ENCODE measurements around the gene TBC1D9B.

The TBC1D9B gene

GRCh38 chr5:179820127-179820482 lies 87.6 kb downstream of the TBC1D9B start:
- in situ Hi-C loops (cut with MboI; ENCODE audit: low pct_unique_long_range_greater_than_20kb, low sequenced_read_pairs, unreplicated experiment): no loop called here
- no peak for DNase-seq (ENCODE audit: low spot score)
- no peak for TF ChIP-seq CTCF (IDR thresholded peaks at IDR 0.05; ENCODE audit: extremely low read depth, insufficient read depth, missing control alignments)

GRCh38 chr5:179819296-179820126 lies 88.2 kb downstream of the TBC1D9B start:
- in situ Hi-C loops (cut with MboI; ENCODE audit: low pct_unique_long_range_greater_than_20kb, low sequenced_read_pairs, unreplicated experiment): no loop called here
- TF ChIP-seq CTCF (IDR thresholded peaks at IDR 0.05; ENCODE audit: extremely low read depth, insufficient read depth, missing control alignments): no peak
- DNase-seq (ENCODE audit: low spot score): peak; percentile 69

GRCh38 chr5:179818746-179819295 lies 88.9 kb downstream of the TBC1D9B start:
- in situ Hi-C loops (cut with MboI; ENCODE audit: low pct_unique_long_range_greater_than_20kb, low sequenced_read_pairs, unreplicated experiment): no loop called here
- TF ChIP-seq CTCF (IDR thresholded peaks at IDR 0.05; ENCODE audit: extremely low read depth, insufficient read depth, missing control alignments): no peak
- peak; percentile 97 for DNase-seq (ENCODE audit: low spot score)

DNA sequence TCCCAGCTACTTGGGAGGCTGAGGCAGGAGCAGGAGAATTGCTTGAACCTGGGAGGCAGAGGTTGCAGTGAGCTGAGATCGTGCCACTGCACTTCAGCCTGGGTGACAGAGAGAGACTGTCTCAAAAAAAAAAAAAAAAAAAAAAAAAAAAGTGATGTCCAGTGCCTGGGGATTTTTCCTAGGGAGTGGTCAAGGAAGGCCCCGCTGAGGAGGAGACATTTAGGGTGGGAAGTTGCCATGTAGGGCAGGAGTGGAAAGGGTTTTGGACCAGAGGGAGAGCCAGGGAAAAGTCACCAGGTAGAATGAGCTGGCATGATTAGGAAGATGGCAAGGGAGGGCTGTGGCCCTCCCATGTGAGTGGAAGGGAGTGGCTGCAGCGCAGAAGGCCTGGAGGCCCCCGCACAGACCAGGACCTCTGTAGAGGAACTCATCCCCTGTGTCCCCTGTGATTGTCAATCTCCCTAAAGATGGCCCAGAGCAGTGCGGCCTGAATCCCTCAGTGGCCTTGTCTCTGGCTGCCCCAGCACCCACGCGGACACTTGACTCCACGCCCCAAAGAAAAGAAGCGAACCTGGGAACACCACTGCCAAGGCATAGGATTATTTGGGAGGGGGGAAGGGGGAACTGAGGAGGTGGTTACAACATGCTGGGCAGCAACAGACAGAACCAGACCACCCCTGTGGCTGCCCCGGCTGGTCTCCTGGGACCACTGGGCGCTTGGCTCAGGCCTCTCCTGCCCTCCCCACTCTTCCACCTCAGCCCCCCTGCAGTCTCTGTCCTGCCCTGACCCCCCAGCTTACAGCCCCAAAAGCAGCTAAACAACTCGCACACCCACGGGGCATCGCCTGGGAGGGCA lies 89.6 kb downstream of the TBC1D9B start:
- in situ Hi-C loops (cut with MboI; ENCODE audit: low pct_unique_long_range_greater_than_20kb, low sequenced_read_pairs, unreplicated experiment): no loop called here
- DNase-seq (ENCODE audit: low spot score): no peak
- TF ChIP-seq CTCF (IDR thresholded peaks at IDR 0.05; ENCODE audit: extremely low read depth, insufficient read depth, missing control alignments): no peak

- in situ Hi-C loops (cut with MboI; ENCODE audit: low pct_unique_long_range_greater_than_20kb, low sequenced_read_pairs, unreplicated experiment): no loop called here
These were observed 90.2 kb downstream of the TBC1D9B start for GRCh38 chr5:179817470-179817840.

More at GRCh38 chr5:179817470-179817840, 90.2 kb downstream of the TBC1D9B start:
- TF ChIP-seq CTCF (IDR thresholded peaks at IDR 0.05; ENCODE audit: extremely low read depth, insufficient read depth, missing control alignments): no peak
- no peak for DNase-seq (ENCODE audit: low spot score)

Measured in GM13977 (cell line).